GM18861 (cell line): ENCODE results near the gene KCNQ1.

ENCODE experiments used
- ATAC-seq: cut with Tn5 transposase; IDR thresholded peaks from one replicate; pipeline ENCODE4 v1.9.1; 2021; ENCODE audit not compliant: unreplicated experiment

KCNQ1 gene

DNA sequence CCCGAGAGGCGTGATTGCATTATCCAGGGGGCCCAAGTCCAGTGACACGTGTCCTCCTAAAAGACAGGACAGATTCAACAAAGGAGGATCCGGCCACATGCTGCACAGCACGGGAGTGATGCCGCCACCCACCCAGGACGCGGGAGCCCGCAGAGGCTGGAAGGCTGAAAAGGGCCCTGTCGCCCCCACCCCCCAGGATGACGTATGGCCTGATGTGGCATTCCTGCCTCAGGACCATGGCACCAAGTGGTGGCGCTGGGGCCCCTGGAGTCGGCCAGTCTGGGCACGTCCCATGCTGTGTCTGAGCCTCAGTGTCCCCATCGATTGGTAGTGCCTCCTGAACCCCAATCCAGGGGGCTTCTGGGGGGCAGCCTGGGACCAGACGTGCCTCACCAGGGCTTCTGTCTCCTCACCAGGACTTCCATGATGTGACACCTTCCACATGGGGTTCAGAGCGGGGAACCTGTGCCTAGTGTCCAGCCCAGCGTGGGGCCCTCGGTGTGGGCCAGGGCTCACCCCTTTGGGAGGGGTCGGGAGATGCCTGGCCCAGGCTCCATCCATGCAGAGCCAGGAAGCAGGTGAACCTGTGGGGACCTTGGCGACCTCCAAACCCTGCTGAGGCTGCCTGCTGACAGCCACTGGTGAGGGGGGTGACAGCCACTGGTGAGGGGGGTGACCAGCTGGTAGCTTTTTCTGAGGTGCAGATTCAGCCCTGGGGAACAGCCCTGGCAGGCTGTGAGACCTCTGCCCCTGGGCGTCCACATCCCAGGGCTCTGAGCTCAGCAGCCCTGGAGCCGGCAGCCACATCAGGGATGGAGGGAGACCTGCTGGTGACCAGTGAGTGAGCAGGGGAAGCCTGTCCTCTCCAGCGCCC is 75.3 kb downstream of the KCNQ1 start:
- no peak for ATAC-seq

- no peak for ATAC-seq
These were observed 75.9 kb downstream of the KCNQ1 start for GRCh38 chr11:2520736-2521035.

GRCh38 chr11:2521081-2521732 is 76.4 kb downstream of the KCNQ1 start:
- ATAC-seq: no peak

GRCh38 chr11:2521733-2522630 is 77.2 kb downstream of the KCNQ1 start:
- ATAC-seq: no peak

DNA sequence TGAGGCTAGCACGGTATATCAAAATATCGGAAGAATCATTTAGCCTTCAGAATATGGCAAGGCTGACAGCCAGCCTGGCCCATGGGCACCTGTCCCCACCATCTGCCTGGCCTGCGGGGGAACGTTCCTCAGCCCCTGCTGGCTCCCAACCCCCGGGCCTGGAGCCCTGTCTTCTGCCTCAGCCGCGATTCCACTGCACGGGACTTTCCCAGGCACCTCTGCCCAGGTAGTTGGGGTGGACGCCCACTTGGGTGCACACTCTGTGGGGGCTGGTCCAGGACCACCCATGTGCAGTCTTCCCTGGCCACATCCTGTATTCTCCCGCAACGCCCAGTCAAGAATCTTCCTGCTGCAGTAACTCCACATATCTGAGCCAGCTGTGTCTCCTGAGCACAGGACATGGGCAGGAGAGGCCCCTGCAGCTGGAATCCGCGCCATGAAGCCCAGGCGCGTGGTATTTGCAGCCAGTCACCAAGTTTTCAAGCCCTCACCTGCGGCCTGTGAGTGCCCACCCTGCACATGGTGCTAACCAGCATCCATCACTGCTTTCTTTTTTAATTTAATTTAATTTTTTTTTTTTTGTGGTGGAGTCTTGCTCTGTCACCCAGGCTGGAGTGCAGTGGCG is 77.9 kb downstream of the KCNQ1 start:
- no peak for ATAC-seq

DNA sequence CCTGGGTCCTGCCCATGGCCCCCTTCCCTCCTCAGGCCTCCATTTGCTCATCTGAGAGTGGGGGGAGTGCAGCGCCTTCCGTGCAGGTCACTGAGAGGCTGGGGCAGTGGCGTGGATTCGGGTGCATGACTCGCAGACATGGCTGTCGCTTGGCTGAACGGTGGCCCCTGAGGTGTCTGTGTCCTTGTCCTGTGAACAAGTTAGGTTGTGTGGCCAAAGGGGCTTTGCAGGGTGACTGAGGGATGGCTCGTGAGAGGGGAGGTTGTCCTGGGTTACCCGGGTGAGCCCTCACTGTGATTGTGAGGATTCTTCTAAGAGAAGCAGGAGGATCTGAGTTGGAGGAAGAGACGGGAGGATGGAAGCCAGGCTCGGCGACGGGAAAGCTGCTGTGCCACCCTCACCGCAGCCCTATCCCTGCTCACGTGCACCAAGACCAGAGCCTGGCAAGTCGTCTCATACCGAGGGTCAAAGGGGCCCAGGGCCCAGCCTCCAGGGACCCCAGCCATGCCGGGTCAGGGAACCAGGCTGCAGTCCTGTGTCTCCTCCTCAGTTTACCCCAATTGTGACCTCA is 79.1 kb downstream of the KCNQ1 start:
- no peak for ATAC-seq

DNA sequence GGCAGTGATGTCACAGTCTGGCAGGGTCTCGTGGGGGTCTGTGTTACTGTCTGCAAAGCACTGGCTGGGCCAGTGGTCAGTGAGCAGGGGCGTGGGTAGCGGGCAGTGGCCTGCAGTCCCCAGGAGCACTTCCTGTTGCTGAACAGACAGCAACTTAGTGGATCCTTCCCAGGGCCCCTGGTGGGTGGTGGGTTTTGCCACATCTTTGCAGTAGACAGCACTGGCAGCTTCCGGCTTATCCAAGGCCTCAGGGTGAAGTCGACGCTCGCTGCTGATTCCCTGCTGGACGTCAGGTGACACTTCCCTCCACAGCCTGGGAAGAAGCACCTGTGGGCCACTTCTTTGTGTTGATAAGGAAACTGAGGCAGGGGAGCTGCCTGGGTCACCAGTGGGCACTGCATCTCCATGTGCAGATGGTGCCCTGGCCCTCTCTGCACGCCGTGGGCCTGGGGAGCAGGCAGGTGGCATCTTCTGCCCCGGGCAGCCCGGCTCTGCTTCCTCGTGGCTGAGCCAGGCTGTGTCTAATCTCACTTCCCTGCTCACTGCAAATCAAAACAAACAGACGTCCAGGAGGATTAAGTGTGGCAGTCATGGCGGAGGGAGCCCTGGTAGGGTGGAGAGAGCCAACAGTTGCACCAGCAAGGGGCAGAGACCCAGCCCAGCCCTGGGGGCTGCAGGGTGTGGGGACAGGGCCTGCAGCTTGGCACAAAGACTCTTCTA is 79.8 kb downstream of the KCNQ1 start:
- no peak for ATAC-seq

GRCh38 chr11:2525166-2525861 is 80.5 kb downstream of the KCNQ1 start:
- no peak for ATAC-seq

GRCh38 chr11:2525941-2526807 is 81.4 kb downstream of the KCNQ1 start:
- no peak for ATAC-seq

DNA sequence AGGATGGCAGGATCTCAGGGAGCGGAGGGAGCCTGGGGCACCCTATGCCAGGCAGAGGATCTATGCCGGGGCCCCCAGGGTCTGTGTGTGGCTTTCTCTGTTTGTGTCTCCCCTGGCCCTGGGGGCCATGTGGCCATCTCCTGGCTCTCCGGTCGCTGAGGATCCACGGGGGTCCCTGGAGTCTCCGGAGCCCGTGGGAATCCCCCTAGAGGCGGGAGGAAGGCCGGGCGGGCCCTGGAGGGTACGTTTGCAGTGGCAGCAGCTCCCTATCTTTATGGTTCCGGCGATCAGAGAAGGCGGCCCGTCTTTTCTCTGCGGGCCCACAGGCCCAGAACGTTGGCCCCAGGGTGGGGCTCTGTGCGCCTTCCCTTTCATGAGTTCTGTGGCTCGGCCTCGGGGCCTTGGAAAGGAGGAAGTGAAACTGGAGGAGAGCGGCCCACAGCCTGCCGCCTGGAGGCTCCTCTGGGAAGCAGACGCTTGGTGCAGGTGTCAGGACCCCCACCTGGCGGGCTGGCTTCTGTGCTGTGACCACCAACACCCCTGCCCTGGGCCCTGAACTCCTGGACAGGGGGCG is 82.1 kb downstream of the KCNQ1 start:
- ATAC-seq: peak; percentile 49

- ATAC-seq: no peak
These were observed 82.9 kb downstream of the KCNQ1 start for GRCh38 chr11:2527621-2528291.

- ATAC-seq: no peak
These were observed 83.7 kb downstream of the KCNQ1 start for GRCh38 chr11:2528301-2529050.

DNA sequence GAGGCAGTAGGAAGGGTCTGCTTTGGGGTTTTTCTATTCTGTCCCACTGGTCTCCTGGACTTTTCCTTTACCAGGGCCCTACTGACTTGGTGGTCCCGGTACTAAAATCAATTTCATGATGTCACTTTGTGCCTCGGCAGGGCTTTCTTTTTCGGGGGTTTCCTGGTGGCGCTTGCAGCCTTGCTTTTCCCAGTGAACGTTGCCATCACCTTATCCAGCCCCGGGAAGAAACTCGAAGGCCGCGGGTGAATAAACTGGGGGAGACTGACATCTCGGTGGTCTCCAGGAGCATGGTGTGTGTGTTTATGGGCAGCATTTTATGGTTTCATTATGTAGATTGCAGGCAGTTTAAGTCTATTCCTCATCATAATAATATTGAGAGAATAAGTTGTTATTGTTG is 84.4 kb downstream of the KCNQ1 start:
- ATAC-seq: no peak

DNA sequence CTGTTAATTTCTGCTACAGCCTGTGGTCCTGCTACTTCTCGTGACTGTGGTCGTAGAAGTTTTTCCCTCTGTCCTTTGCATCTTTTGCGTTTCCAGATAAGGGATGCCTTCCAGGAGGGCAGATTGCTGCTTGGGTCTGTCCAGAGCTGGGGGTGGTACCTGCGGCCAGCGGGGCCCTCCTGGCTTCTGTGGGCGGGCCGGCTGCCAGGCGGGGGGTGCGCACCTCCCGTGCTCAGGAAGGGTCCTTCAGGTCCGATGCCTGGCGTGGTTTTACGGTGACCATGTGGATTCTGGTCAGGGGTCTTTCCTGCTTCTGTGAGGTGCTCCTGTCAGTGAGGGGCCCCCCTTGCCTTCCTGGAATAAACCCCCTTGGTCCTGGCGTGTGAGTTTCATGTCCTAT is 84.8 kb downstream of the KCNQ1 start:
- ATAC-seq: no peak

DNA sequence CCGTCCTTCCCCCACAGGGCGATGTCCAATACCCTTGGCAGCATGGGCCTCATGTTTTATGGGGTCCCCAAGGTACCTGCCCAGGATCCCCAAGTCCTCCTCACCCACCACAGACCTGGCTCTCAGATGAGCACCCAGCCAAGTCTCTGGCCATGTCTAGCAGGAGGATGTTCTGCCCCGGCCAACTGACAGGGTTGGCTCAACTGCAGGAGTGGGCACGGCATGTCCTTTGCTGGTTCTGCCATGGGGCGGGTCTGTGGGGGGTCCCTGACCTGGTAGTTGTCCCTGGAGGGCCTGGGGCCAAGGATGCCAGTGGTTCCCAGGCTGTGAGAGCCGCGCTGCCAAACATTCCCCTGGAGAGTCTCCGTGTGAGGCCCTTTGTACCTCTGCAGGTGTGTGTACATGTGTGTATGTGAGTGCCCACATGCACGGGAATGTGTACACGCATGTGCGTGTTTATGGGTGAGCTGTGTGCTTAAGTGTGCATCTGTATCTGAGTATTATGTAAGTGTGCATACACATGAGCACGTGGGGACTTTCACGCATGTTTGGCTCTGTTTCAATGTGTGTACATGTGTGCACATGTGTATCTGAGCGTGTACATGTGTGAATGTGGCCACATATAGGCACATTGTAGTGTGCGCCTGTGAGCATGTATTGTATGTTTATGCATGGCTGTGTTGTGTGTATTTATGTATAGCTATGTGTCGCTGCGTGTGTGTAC is 85.5 kb downstream of the KCNQ1 start:
- no peak for ATAC-seq

- ATAC-seq: no peak
These were observed 86.0 kb downstream of the KCNQ1 start for GRCh38 chr11:2530855-2531200.
